ENCODE data around the gene RBPMS2.
A peak's percentile ranks its signal among the peaks of the same experiment; 100 is the strongest.
"Not testable (repeated sequence)": the region's sequence is repeated elsewhere in the genome, so short reads cannot be mapped to it uniquely, and the experiment has no call there.

Gene RBPMS2

DNA sequence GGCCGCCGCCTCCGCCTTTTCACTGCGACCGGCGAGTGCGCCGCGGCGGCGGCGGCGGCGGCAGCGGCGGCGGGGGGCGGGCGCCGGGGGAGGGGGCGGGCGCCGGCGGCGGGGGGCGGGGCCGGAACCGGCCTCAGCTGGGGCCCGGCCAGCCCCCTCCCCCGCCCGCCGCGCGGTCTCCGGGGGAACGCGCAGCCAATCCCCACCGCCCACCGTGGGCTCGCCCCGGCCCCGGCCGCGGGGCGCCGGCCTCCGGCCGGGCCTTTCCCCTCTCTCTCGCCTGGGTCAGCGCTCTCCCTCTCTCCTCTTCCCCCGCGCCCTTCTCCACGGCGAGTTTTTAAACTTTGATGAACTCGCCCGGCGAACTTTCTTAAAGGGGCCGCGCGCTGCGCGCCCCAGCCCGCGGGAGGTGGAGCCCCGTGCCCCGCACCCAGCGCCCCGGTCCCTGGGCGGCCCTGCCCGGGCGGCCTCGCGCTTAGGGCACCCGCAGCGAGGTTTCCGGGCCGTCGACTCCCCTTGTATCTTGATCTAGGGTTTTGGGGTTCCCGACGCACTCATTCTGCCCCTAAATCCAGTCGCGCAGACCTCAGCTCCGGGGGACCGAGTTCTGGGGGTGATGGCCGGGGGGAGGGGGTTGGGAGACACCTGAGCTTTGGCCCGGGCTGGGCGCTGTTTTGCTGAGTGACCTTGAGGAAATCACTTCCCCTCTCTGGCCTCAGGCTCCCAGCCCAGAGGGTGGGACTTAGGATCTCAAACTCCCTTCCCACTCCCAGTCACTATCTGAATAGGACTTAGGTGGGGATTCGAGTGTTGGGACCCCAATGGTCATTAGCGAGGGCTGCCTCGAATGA, at the start of gene RBPMS2:
Gene RBPMS2 (minus strand): TSS at position 39 of the 851 bp plus-strand sequence. CDS start 270 bp downstream, outside the sequence.
- no peak for DNase-seq (ENCODE audit: low spot score)

DNA sequence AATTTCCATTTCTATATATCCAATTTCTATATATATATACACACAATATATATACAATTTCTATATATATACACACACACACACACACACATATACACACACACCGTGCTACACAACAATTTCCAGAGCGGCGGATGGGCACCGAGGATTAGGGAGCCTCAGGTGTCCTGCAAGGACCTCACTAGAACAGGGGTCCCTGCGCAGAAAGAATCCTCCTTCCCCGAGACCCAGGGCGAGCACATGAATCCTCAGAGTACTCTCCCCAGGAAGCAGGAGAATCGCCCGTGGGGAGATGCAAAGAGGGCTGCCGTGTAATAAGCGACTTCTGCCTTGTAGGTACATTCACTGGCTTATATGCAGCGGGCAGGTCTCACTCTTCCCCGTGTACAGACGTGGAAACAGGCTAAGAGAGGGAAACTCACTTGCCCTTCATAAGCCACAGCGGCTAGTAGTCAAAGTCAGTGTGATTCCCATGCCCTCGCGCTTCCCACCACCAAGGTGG, 49.6 kb upstream of the RBPMS2 start:
- DNase-seq (ENCODE audit: low spot score) = no peak

DNA sequence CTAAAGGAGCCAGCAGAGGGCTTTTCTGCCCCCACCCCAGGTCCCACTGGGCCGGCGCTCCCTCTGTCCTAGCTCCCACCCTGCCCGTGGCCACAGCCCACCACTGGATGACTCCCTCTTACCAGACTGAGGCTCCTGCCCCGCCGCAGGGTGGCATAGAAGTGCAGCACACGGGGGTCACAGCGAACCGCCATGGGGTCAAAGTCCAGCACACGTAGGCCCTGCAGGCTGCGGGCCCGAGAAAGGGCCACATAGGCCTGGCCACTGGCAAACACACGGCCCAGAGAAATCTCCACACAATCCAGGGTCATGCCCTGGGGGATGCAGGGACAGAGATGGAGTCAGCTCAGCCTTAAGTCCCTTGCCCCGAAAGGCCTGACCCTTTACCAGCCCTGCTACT, 41.1 kb upstream of the RBPMS2 start:
- no peak for DNase-seq (ENCODE audit: low spot score)

DNA sequence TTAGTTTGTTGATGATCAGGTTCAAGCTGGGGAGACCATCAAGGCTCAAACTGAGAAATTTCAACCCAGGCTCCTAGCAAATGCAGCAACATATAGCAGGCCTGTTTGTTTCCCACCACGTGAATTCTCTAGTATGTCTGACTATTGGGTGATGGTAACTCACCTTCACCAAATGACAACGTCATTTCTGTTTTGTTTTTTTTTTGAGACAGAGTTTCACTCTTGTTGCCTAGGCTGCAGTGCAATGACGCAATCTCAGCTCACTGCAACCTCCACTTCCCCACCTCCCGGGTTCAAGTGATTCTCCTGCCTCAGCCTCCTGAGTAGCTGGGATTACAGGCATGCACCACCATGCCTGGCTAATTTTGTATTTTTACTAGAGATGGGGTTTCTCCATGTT, 39.6 kb upstream of the RBPMS2 start:
- DNase-seq (ENCODE audit: low spot score) = not testable (repeated sequence)

DNA sequence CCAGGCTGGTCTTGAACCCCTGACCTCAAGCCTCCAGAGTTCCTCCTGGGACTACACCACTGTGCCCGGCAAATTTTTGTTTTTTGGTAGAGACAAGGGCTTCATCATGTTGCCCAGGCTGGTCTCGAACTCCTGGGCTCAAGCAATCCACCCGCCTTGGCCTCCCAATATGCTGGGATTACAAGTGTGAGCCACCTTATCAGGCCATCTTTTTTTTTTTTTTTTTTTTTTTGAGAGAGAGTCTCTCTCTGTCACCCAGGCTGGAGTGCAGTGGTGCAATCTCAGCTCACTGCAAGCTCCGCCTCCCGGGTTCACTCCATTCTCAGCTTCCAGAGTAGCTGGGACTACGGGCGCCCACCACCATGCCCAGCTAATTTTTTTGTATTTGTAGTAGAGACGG, 38.9 kb upstream of the RBPMS2 start:
- not testable (repeated sequence) for DNase-seq (ENCODE audit: low spot score)

DNA sequence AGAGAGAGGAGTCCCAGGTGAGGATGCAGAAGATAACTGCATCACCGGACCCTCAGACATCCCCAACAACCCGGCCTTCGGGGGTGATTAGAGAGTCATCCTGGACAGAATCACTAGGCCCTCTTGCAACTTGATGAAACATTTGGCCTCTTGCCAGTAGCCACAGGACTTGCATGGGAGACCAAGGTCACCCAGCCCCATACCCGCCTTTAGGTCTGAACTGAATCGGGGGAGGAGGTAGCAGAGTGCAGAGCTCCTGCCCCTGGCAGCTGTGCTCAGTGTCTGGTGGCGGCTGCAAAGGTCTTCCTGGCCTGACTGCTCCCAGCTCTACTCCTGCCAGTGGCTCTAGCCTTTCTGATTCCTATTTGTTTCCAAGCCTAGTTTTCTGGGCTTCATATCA, 37.7 kb upstream of the RBPMS2 start:
- no peak for DNase-seq (ENCODE audit: low spot score)

DNA sequence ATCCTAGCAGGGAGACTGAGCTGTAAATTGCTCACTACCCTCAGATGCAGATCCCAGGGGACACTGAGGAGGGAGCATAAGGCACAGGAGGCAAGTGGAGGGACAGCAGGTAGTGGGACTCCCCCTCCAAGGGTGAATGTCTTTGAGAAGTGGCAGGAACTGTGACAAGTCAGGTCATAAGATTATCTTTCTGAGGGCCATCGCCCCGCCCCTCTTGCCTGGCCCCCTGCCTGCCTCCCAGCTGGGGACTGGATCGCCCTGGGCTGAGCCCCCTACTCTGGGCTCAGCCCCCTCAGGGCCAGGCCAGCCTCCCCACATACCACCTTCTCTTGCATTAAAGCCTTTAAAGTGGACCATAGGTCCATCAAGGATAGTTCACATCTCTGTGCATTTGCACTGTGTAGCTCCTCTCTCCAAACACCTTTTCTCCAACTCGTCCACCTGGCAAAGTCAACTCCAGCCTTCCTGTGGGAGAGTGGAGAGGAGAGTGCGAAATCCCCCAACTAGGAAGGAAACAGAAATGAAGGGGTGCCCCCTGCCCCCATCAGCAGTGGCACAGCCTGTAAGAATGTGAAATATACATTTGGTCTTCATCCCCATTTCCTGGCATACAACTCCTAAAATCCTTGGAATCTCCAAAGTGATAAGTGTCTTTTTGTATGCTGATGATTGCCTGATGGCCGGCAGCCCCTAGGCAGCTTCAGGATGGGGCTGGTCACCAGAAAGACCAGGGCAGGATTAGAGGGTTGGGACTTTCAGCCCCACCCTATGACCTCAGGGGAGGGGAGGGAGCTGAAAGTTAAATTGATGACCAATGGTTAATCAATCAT, 35.3 kb upstream of the RBPMS2 start:
- no peak for DNase-seq (ENCODE audit: low spot score)

DNA sequence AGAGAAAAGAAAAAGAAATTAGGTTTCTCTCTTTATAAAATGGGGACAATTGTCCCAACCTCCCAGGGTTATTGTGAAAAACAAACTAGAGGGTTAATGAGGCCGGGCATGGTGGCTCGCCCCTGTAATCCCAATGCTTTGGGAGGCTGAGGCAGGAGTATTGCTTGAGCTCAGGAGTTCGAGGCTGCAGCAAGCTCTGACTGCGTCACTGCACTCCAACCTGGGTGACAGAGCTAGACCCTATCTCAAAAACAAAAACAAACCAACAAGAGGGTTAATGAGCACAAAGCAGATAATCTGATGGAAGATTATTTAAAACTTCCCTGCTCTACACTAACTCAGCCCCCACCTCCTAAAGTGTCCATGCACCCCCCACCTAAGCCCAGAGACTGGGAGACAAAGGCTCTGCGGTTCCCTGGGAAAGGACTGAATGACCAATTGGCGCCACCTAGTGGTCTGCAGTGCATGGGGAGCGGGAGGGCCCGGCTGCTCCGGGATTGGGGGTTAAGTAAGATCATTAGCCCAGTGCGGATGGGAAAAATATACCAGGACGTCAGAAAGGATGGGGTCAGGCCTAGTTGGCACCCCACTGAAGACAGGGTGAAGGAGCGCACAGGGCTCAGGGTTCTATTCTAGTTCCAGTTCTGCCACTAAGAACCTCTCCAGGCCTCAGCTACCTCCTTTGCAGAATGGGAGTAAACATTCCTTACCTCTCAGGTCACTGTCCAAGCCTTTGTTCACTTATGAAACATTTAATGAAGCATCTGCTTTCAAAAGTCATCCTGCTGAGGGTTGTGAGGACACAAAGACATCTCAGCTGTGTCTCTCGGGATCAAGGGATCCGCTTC, 34.5 kb upstream of the RBPMS2 start:
- DNase-seq (ENCODE audit: low spot score) = peak; percentile 75

DNA sequence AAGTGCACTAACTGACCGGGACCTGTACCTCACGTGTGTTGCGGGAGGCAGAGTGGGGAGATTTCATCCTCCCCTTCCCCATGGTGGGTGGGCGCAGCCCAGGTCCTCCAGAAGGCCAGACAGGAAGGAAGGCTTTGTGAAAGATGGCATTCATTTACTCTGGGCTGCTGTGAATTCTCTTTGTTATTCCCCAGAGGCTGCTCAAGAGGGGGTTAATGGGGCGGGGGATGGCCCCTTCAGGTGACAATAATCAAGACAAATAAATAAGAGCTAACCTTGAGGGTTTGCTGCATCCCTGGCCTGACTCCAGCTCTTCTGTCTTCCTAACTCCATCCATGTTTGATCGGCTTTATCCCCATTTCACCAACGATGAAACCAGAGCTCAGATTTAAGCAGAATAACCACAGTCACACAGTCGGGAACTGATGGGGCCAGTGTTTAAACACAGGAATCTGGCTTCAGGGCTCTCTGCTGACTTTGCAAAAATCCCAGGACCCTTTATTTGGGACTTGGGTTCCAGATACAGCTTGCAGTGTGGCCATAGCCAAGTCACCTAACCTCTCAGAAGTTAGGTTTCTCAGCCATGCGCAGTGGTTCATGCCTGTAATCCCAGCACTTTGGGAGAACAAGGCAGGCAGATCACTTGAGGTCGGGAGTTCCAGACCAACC, 33.5 kb upstream of the RBPMS2 start:
- DNase-seq (ENCODE audit: low spot score) = no peak

DNA sequence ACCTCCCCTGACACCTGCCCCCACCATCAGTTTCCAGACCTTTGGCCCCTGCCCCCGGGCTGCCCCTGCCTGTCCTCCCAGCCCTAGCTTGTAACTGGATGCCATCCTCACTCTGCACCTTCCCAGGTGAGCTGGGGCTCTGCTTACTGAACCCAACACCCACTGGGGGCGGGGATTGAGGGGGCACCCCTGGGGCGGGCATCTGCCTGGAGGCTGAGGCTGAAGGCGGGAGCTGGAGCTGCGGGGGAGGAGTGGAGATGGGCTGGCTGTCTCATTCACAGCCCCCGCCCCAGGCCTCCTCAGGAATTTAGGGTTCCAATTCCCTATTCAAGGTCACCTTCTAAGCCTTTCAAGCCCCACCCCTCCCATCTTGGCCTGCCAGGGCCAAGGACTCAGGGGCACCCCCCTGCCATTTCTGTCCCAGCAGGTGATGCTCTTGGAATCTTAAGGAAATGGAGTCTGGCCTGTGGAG, 32.4 kb upstream of the RBPMS2 start:
- DNase-seq (ENCODE audit: low spot score) = no peak

DNA sequence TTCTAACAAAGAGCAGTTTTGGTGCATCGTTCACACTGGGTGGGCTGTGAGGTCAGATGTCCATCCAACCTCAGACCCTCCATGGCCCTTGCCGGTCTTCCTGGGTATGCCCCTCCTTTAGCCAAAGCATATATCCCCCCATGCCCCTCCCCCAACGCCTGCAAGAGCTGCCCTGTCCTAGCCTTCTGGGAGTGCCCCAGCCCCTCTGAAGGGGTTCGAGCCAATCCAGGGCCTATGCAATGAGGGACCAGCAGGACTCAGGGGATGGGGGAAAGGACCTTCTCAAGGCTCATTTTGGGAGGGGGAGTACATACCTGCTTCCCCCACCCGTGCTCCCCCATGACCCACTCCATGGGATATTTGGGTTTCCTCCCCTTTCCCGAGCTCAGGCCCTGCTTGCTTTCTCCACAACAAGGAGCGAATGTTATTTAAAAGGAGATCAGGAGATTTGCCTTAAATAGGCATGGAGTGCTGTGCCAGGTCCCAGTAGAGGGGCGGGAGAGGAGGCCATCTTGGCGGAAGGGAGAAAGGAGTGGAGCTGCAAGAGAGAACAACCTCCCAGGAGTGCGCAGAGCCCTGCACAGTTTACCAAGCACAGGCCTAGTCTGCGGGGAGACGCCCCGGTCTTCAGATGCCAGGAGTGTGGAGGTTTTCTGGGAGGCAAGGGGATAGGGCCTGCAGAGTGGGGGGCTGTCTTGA, 31.8 kb upstream of the RBPMS2 start:
- no peak for DNase-seq (ENCODE audit: low spot score)

DNA sequence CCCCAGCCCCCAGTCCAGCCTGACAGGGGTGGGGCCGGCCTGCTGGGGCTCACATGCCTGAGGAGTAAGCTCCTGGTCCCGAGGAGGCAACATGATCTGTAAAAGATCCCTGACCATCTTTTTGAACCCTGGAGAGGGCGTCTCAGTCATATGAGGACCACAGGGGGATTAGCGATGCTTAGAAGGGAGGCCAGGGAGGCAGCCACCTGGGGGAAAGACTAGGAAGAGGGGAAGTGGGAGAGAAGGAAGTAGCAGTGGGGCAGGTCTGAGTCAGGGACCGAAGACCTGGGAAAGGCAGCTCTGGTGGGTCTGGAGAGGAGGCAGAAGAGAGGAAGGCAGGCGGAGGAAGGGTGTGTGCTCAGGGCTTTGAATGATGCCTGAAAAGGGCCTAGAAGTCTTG, 31.1 kb upstream of the RBPMS2 start:
- no peak for DNase-seq (ENCODE audit: low spot score)

DNA sequence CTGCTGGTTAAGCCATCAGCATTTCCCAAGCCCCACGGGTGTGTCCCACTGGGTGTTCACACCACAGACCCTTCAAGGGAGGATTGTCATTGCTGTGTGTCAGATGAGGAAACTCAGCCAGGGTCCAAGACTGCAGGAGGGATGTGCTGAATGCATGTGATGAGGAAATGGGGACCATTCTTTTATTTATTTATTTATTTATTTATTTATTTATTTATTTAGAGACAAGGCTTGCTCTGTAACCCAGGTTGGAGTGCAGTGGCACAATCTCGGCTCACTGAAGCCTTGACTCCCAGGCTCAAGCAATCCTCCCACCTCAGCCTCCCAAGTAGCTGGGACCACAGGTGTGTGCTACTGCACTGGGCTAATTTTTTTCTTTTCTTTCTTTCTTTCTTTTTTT, 29.2 kb upstream of the RBPMS2 start:
- DNase-seq (ENCODE audit: low spot score) = no peak

DNA sequence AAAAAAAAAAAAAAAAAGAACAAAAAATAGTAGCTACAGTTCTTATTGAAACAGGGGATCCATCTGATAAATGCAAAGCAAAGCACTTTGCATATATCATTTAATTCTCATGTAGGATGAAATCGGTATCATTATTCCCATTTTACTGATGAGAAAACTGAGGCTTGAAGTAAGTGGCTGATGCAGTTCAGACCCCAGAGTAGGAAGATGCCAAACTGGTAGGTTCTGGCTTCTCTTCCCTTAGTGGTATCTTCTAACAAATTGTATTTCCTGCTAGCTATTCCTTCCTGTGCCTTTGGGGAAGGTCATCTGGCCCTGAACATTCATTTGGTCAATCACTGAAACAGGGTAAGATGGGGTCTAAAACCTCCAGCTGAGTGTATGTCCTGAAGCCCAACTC, 28.1 kb upstream of the RBPMS2 start:
- DNase-seq (ENCODE audit: low spot score) = no peak

DNA sequence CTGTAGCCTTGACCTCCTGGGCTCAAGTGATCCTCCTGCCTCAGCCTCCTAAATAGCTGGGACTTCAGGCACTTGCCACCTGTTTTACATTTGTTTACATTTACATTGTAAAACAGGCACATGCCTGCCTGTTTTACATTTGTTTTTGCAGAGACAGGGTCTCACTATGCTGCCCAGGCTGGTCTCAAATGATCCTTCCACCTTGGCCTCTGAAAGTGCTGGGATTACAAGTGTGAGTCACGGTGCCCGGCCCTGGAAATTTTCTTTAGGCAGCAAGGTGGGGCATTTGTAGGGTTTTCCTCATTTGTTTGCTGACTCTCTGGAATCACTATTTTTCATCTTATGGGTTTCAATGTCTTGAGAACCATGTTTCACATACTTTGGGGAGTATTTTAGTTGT, 25.1 kb upstream of the RBPMS2 start:
- no peak for DNase-seq (ENCODE audit: low spot score)

DNA sequence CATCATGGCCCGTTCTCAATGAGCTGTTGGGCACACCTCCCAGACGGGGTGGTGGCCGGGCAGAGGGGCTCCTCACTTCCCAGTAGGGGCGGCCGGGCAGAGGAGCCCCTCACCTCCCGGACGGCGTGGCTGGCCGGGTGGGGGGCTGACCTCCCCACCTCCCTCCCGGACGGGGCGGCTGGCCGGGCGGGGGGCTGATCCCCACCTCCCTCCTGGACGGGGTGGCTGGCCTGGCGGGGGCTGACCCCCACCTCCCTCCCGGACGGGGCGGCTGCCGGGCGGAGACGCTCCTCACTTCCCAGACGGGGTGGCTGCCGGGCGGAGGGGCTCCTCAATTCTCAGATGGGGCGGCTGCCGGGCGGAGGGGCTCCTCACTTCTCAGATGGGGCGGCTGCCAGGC, 23.5 kb upstream of the RBPMS2 start:
- DNase-seq (ENCODE audit: low spot score) = not testable (repeated sequence)

DNA sequence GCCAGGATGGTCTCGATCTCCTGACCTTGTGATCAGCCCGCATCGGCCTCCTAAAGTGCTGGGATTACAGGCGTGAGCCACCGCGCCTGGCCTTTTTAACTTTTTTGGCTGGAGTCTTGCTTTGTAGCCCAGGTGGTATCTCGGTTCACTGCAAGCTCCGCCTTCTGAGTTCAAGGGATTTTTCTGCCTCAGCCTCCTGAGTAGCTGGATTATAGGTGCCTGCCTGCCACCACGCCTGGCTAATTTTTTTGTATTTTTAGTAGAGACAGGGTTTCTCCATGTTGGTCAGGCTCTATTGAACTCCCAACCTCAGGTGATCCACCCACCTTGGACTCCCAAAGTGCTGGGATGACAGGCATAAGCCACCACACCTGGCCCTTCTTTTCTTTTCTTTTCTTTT, 20.5 kb upstream of the RBPMS2 start:
- DNase-seq (ENCODE audit: low spot score) = not testable (repeated sequence)

DNA sequence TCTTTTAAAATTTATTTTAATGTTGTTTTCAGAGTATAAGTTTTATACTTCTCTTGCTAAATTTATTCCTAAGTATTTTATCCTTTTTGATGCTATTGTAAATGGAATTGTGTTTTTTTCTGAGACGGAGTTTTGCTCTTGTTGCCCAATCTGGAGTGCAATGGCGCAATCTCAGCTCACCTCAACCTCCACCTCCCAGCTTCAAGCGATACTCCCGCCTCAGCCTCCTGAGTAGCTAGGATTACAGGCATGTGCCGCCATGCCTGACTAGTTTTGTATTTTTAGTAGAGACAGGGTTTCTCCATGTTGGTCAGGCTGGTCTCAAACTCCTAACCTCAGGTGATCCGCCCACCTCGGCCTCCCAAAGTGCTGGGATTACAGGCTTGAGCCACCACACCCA, 19.9 kb upstream of the RBPMS2 start:
- not testable (repeated sequence) for DNase-seq (ENCODE audit: low spot score)

DNA sequence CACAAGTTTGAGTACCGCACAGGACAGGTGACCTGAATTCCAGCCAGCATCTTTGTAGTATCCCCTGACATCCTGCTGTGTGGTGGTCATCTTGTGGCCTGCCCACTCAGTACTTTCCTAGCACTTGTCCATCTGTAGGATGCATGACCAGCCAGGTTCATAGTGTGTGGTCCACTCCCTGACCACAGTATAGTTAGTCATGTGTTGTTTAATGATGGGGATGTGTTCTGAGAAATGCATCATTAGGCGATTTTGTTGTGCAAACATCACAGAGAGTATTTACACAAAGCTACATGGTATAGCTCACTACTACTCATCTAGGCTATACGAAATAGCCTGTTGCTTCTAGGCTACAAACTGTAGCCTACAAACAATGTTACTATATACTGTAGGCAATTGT, 16.9 kb upstream of the RBPMS2 start:
- DNase-seq (ENCODE audit: low spot score) = no peak

DNA sequence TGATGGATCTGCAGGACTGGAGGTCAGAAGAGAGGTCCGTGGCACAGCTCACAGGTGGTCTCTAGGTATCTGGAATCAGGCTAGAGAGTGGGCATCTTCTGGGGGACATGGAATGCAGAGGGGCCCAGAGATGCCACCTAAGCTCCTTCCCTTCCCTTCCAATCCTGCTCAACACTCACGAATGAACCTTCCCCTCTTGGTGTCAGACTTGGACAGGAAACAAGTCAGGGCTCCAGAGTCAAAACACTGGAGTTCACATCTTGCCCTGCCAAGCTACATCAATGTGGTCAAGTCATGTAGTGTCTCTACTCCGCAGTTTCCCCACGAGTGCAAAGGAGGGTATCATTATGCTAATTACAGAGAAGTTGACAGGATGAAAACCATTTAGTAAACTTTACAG, 16.0 kb upstream of the RBPMS2 start:
- DNase-seq (ENCODE audit: low spot score) = no peak

DNA sequence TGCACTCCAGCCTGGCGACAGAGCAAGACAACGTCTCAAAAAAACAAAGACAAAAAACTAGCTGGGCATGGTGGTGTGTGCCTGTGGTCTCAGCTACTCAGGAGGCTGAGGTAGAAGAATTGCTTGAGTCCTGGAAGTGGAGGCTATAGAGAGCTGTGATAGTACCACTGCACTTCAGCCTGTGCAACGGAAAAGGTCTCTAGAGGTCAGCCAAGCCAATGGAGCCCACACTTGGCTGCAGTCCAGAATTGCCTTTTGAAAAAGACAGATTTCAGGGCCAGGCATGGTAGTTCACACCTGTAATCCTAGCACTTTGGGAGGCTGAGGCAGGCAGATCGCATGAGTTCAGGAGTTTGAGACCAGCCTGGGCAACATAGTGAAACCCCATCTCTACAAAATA, 8.4 kb upstream of the RBPMS2 start:
- no peak for DNase-seq (ENCODE audit: low spot score)
